Activated T-cell treated with anti-CD3 and anti-CD28 coated beads, Interleukin-2, amount 50 U/mL, for 4 hours (primary cell): Measurements from ENCODE around the gene ATG16L2. TPM values are rescaled to one million over a fixed set of nuclear protein-coding genes. Genes with fewer than 3 reads are reported as not detected.
A peak's percentile ranks its signal among the peaks of the same experiment; 100 is the strongest.

Experiments
- ATAC-seq, 2 donors: fragments of 200-7000 bp; cut with Tn5 transposase; one replicate each; pipeline ENCODE4 v1.10.0; 2021
- DNase-seq: peaks from one replicate; pipeline ENCODE4 v3.0.0-alpha.2; 2020
- H3K27me3 Mint-ChIP-seq: one replicate; pipeline ENCODE4 v1.8.0; 2021; ENCODE audit warnings: low read depth, mixed read lengths
- H3K36me3 Mint-ChIP-seq: one replicate; pipeline ENCODE4 v1.8.0; 2022; ENCODE audit warnings: mixed read lengths; ENCODE audit not compliant: insufficient read depth
- H3K4me1 Mint-ChIP-seq: one replicate; pipeline ENCODE4 v1.8.0; 2021; ENCODE audit warnings: low read depth, mixed read lengths
- H3K4me3 Mint-ChIP-seq: one replicate; pipeline ENCODE4 v1.8.0; 2021; ENCODE audit warnings: mild to moderate bottlenecking, moderate library complexity, mixed read lengths
- H3K9me3 Mint-ChIP-seq: one replicate; pipeline ENCODE4 v1.8.0; 2021; ENCODE audit warnings: mixed read lengths
- total RNA-seq, 3 donors: library from RNA; stranded (reverse); gene quantifications; one replicate each; pipeline ENCODE4 v1.2.1, GENCODE V29; 2021

ATG16L2 gene
- total RNA-seq: 10 to 100 TPM; 23.8 to 28.9 (median 26.0) TPM

GRCh38 chr11:72814286-72815109 is at the start of gene ATG16L2:
TSS of gene ATG16L2 (plus strand) at chr11:72814411. CDS start at chr11:72814446, 35 bp downstream.
- ATAC-seq: peak; percentile 74 to 79
- Mint-ChIP-seq H3K4me1 (peaks cover 44% of the 10 kb centered on the region), H3K27me3 (no peaks in the 10 kb centered on the region), H3K4me3 (peak within 1 kb of the TSS; percentile 99), H3K36me3 (peaks cover 24% of the 10 kb centered on the region), H3K9me3 (no peaks in the 10 kb centered on the region)
- peak; percentile 87 for DNase-seq

GRCh38 chr11:72764503-72764902 is 49.7 kb upstream of the ATG16L2 start:
- no peaks in the 10 kb centered on the region for H3K9me3 Mint-ChIP-seq
- peaks cover 19% of the 10 kb centered on the region for H3K4me1 Mint-ChIP-seq
- no peak for DNase-seq
- H3K4me3 Mint-ChIP-seq: no peak overlapping the region
- H3K27me3 Mint-ChIP-seq: no peaks in the 10 kb centered on the region
- no peak for ATAC-seq
- H3K36me3 Mint-ChIP-seq: no peaks in the 10 kb centered on the region

DNA sequence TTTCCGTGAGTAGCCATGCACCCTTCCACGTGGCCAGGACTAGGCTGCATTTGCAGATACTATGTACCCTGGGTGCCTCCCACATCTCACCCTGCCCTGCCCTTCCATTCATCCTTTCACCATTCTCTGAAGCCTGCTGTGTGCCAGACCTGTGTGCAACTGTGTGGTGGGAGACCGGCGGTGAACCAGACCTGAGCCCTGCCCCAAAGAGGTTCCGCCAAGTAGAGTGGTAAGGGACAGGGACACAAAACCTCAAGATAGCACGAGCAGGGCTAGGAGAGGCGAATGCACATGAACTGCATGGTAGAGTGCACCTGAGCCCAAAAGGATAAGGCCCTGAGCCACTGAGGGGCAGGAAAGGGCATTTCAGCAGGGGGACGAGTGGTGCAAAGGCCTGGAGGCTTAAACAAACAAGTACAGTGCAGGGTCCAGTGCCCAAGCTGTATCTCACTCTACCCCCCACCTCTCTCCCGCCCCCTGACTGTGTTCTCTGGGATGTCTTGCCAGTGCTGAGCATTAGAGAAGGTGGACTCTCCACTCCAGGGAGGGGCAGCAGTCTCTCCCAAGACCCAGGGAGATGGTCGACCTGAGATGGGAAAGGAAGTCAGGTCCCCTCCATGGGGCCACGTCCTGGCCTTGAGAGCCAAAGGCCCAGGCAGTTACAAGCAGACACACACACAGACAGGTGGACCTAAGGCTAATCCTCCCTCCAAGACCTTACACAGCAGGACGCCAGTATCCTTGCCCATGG is 47.9 kb upstream of the ATG16L2 start:
- H3K27me3 Mint-ChIP-seq: no peaks in the 10 kb centered on the region
- DNase-seq (no peak), ATAC-seq (no peak)
- no peak overlapping the region for H3K4me3 Mint-ChIP-seq
- peaks cover 19% of the 10 kb centered on the region for H3K4me1 Mint-ChIP-seq
- H3K36me3 Mint-ChIP-seq: no peaks in the 10 kb centered on the region
- no peaks in the 10 kb centered on the region for H3K9me3 Mint-ChIP-seq

GRCh38 chr11:72767203-72768062 is 46.8 kb upstream of the ATG16L2 start:
- Mint-ChIP-seq H3K4me1 (peaks cover 14% of the 10 kb centered on the region), H3K27me3 (no peaks in the 10 kb centered on the region), H3K36me3 (no peaks in the 10 kb centered on the region), H3K9me3 (no peaks in the 10 kb centered on the region), H3K4me3 (no peak overlapping the region)
- DNase-seq: no peak
- ATAC-seq: no peak

- Mint-ChIP-seq H3K4me3 (no peak overlapping the region), H3K9me3 (no peaks in the 10 kb centered on the region), H3K4me1 (peaks cover 2% of the 10 kb centered on the region), H3K36me3 (no peaks in the 10 kb centered on the region), H3K27me3 (no peaks in the 10 kb centered on the region)
- ATAC-seq: no peak
- no peak for DNase-seq
Measured at GRCh38 chr11:72768581-72768980, 45.6 kb upstream of the ATG16L2 start.

- H3K4me3 Mint-ChIP-seq: no peak overlapping the region
- ATAC-seq (no peak), DNase-seq (no peak)
- no peaks in the 10 kb centered on the region for H3K36me3 Mint-ChIP-seq
- H3K27me3 Mint-ChIP-seq: no peaks in the 10 kb centered on the region
- H3K9me3 Mint-ChIP-seq: no peaks in the 10 kb centered on the region
- H3K4me1 Mint-ChIP-seq: no peaks in the 10 kb centered on the region
Measured at GRCh38 chr11:72769680-72770079, 44.5 kb upstream of the ATG16L2 start.

DNA sequence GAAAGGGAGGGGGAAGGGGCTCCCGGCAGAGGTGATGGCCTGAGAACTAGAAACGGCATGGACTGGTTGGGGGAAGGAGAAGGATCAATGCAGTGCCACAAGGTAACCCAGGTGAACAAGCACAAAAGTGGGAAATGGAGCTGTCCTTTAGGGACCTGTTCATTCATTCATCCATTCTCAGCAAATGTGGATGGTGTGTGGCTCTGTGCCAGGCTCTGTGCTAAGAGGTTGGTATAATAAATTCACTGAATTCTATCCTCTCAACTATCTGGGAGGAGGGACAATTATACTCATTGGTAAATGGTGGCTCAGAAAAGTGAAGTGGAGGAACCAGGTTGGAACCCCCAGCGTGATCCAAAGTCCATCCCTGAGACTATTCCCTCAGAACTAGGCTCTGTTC is 43.4 kb upstream of the ATG16L2 start:
- H3K27me3 Mint-ChIP-seq: no peaks in the 10 kb centered on the region
- H3K4me3 Mint-ChIP-seq: no peak overlapping the region
- H3K9me3 Mint-ChIP-seq: no peaks in the 10 kb centered on the region
- no peak for DNase-seq
- no peaks in the 10 kb centered on the region for H3K36me3 Mint-ChIP-seq
- no peak for ATAC-seq
- no peaks in the 10 kb centered on the region for H3K4me1 Mint-ChIP-seq

GRCh38 chr11:72771507-72771906 is 42.7 kb upstream of the ATG16L2 start:
- no peaks in the 10 kb centered on the region for H3K9me3 Mint-ChIP-seq
- no peaks in the 10 kb centered on the region for H3K4me1 Mint-ChIP-seq
- no peaks in the 10 kb centered on the region for H3K36me3 Mint-ChIP-seq
- no peaks in the 10 kb centered on the region for H3K27me3 Mint-ChIP-seq
- no peak overlapping the region for H3K4me3 Mint-ChIP-seq
- ATAC-seq (no peak), DNase-seq (no peak)

- no peak for DNase-seq
- H3K27me3 Mint-ChIP-seq: no peaks in the 10 kb centered on the region
- no peaks in the 10 kb centered on the region for H3K9me3 Mint-ChIP-seq
- no peak overlapping the region for H3K4me3 Mint-ChIP-seq
- ATAC-seq: no peak
- H3K36me3 Mint-ChIP-seq: no peaks in the 10 kb centered on the region
- H3K4me1 Mint-ChIP-seq: no peaks in the 10 kb centered on the region
Measured at GRCh38 chr11:72772059-72772458, 42.2 kb upstream of the ATG16L2 start.

DNA sequence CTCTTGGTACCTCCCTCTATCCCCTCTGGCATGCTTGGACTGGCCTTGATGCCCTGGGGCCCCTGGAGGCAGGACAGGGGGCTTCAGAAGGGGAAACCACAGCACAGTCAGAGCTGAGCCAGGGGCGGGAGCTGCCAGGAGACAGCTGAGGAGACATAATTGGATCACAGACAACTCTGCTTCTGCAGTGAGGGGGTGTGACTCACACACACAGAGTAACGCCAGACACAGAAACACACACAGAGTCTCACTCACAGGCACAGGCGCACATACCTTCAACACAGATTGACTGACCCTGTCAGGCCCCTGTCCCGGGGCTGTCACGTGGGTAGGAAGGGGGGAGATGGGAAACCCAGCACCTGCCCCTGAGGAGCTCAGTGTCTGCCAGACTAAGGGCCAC is 40.9 kb upstream of the ATG16L2 start:
- no peak overlapping the region for H3K4me3 Mint-ChIP-seq
- H3K27me3 Mint-ChIP-seq: no peaks in the 10 kb centered on the region
- no peaks in the 10 kb centered on the region for H3K4me1 Mint-ChIP-seq
- no peaks in the 10 kb centered on the region for H3K36me3 Mint-ChIP-seq
- H3K9me3 Mint-ChIP-seq: no peaks in the 10 kb centered on the region
- ATAC-seq (no peak), DNase-seq (no peak)

DNA sequence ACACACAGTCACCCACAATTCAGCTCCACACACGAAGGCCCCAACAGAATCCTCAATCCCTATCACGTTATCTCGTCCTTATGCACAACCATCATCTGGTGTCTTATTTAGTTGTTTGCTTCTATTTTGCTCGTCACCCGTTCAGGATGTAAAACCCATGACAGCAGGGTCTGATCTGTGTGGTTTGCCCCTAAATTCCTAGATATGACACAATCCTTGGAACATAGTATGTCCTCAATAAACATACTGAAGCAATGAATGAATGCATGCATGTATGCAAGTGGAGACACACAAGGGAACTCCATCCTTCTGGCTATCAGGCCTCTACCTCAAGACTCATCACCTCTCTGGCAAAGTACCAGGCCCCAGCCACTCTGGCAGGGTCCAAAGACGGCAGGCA is 40.5 kb upstream of the ATG16L2 start:
- no peak for ATAC-seq
- Mint-ChIP-seq H3K9me3 (no peaks in the 10 kb centered on the region), H3K27me3 (no peaks in the 10 kb centered on the region), H3K4me1 (no peaks in the 10 kb centered on the region), H3K36me3 (no peaks in the 10 kb centered on the region), H3K4me3 (no peak overlapping the region)
- no peak for DNase-seq

GRCh38 chr11:72774499-72774898 is 39.7 kb upstream of the ATG16L2 start:
- Mint-ChIP-seq H3K27me3 (no peaks in the 10 kb centered on the region), H3K9me3 (no peaks in the 10 kb centered on the region), H3K36me3 (no peaks in the 10 kb centered on the region), H3K4me1 (peaks cover under 1% of the 10 kb centered on the region), H3K4me3 (no peak overlapping the region)
- no peak for ATAC-seq
- no peak for DNase-seq

DNA sequence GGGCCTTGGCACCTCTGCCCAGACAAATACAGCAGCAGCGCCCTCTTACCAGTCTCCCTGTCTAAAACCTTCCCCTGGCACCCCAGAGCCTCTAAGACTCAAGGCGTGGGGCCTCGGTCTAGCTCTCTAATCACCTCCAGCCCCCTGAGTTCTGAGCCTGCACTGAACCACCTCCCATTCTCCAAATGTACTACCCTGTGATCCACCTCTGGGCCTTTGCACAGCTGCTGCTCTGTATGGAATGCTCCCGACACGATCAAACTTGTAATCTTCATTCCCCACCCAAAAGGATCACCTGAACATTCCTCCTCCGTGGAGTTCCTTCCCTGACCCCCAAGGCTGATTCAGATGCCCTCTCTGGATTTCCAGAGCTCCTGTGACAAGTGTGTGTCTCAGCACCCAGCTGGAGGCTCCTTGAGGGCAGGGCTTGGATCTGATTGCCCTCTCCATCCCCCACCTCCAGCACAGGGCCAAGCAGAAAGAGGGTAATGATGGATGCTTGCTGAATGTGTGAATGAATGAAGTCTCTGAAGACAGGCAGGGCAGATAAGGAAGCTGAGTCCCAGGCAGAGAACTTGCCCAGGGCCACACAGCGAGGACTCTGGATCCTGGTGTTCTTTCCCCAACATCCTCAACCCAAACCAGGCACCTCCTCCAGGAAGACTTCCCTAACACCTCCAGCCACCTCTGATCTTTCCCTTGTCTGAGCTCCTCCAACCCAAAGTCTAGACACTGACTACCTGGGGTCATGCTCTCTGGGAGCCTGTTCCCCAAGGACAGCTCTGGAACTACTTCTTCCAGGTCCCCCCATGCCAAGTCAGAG is 38.7 kb upstream of the ATG16L2 start:
- H3K9me3 Mint-ChIP-seq: no peaks in the 10 kb centered on the region
- peaks cover 7% of the 10 kb centered on the region for H3K4me1 Mint-ChIP-seq
- DNase-seq (no peak), ATAC-seq (no peak)
- H3K27me3 Mint-ChIP-seq: no peaks in the 10 kb centered on the region
- H3K4me3 Mint-ChIP-seq: no peak overlapping the region
- H3K36me3 Mint-ChIP-seq: no peaks in the 10 kb centered on the region
